Nephron progenitor cell (in vitro differentiated cells): ENCODE data around the gene TTLL6.

Source experiments
- DNase-seq: peaks from one replicate; pipeline ENCODE4 v3.0.0; 2021
- H3K27ac Mint-ChIP-seq: 2 replicates; pipeline ENCODE4 v1.8.0; 2021; ENCODE audit warnings: mild to moderate bottlenecking, moderate library complexity, mixed read lengths
- H3K27me3 Mint-ChIP-seq: 2 replicates; pipeline ENCODE4 v1.8.0; 2021; ENCODE audit warnings: mild to moderate bottlenecking, low read depth, mixed read lengths; ENCODE audit not compliant: poor library complexity
- H3K36me3 Mint-ChIP-seq: 2 replicates; pipeline ENCODE4 v1.8.0; 2021; ENCODE audit warnings: low read depth, mixed read lengths
- H3K4me1 Mint-ChIP-seq: 2 replicates; pipeline ENCODE4 v1.8.0; 2021; ENCODE audit warnings: mixed read lengths
- H3K4me3 Mint-ChIP-seq: 2 replicates; pipeline ENCODE4 v1.8.0; 2021; ENCODE audit warnings: mild to moderate bottlenecking, moderate library complexity, mixed read lengths
- H3K9me3 Mint-ChIP-seq: 2 replicates; pipeline ENCODE4 v1.8.0; 2021; ENCODE audit warnings: mild to moderate bottlenecking, moderate library complexity, mixed read lengths
- CTCF ChIP-seq: fragments of 200-600 bp; sonication (generic); IDR thresholded peaks from 2 replicates; pipeline ENCODE4 v1.5.0; 2021; ENCODE audit warnings: antibody characterized with exemption

Gene TTLL6

GRCh38 chr17:48748718-48749566 is 68.1 kb downstream of the TTLL6 start:
- no peak for TF ChIP-seq CTCF
- no peak for DNase-seq
- Mint-ChIP-seq H3K36me3 (no peaks in the 10 kb centered on the region), H3K9me3 (no peaks in the 10 kb centered on the region), H3K27ac (no peak overlapping the region), H3K27me3 (peaks cover 100% of the 10 kb centered on the region), H3K4me1 (peaks cover 25% of the 10 kb centered on the region), H3K4me3 (no peak overlapping the region)

GRCh38 chr17:48747445-48748363 is 69.3 kb downstream of the TTLL6 start:
- H3K27me3 Mint-ChIP-seq, result peaks cover 100% of the 10 kb centered on the region
- no peaks in the 10 kb centered on the region for H3K36me3 Mint-ChIP-seq
- no peaks in the 10 kb centered on the region for H3K9me3 Mint-ChIP-seq
- H3K27ac Mint-ChIP-seq, result no peak overlapping the region
- peak; percentile 46 for DNase-seq
- H3K4me1 Mint-ChIP-seq, result peaks cover 14% of the 10 kb centered on the region
- no peak overlapping the region for H3K4me3 Mint-ChIP-seq
- no peak for TF ChIP-seq CTCF

GRCh38 chr17:48746916-48747444 is 70.0 kb downstream of the TTLL6 start:
- Mint-ChIP-seq H3K27me3 (peaks cover 100% of the 10 kb centered on the region), H3K4me3 (no peak overlapping the region), H3K9me3 (peaks cover 2% of the 10 kb centered on the region), H3K36me3 (no peaks in the 10 kb centered on the region), H3K4me1 (peaks cover 9% of the 10 kb centered on the region), H3K27ac (no peak overlapping the region)
- DNase-seq, result no peak
- TF ChIP-seq CTCF, result no peak

- H3K36me3 Mint-ChIP-seq, result no peaks in the 10 kb centered on the region
- H3K9me3 Mint-ChIP-seq, result peaks cover 8% of the 10 kb centered on the region
- H3K4me1 Mint-ChIP-seq, result peaks cover 5% of the 10 kb centered on the region
- H3K4me3 Mint-ChIP-seq, result no peak overlapping the region
- H3K27ac Mint-ChIP-seq, result no peak overlapping the region
- H3K27me3 Mint-ChIP-seq, result peaks cover 100% of the 10 kb centered on the region
- TF ChIP-seq CTCF, result no peak
- no peak for DNase-seq
Observed at GRCh38 chr17:48745381-48746275, 71.4 kb downstream of the TTLL6 start.

- Mint-ChIP-seq H3K4me1 (no peaks in the 10 kb centered on the region), H3K36me3 (no peaks in the 10 kb centered on the region), H3K4me3 (no peak overlapping the region), H3K27me3 (peaks cover 100% of the 10 kb centered on the region), H3K9me3 (peaks cover 15% of the 10 kb centered on the region), H3K27ac (no peak overlapping the region)
- DNase-seq, result no peak
- TF ChIP-seq CTCF, result no peak
Observed at GRCh38 chr17:48740537-48740936, 76.5 kb downstream of the TTLL6 start.
